GM13976 (cell line): ENCODE results near the gene RASGEF1B.

Experiments used
- DNase-seq: peaks from one replicate; pipeline ENCODE4 v3.0.0; 2012; ENCODE audit warnings: low spot score
- in situ Hi-C: fragments of 300-500 bp; cut with MboI; formaldehyde crosslinking; loops from one replicate; pipeline ENCODE4 v1.12.0; 2022; ENCODE audit warnings: low sequenced_read_pairs, mixed read lengths, inconsistent platforms; ENCODE audit not compliant: unreplicated experiment
- TF ChIP-seq, protein P1 (sequence below): IDR thresholded peaks from 2 replicates; pipeline ENCODE4 v1.5.1; 2012; ENCODE audit warnings: borderline replicate concordance, mild to moderate bottlenecking; ENCODE audit not compliant: insufficient read depth; ENCODE audit errors: extremely low read depth, missing control alignments, control extremely low read depth

Gene RASGEF1B

DNA sequence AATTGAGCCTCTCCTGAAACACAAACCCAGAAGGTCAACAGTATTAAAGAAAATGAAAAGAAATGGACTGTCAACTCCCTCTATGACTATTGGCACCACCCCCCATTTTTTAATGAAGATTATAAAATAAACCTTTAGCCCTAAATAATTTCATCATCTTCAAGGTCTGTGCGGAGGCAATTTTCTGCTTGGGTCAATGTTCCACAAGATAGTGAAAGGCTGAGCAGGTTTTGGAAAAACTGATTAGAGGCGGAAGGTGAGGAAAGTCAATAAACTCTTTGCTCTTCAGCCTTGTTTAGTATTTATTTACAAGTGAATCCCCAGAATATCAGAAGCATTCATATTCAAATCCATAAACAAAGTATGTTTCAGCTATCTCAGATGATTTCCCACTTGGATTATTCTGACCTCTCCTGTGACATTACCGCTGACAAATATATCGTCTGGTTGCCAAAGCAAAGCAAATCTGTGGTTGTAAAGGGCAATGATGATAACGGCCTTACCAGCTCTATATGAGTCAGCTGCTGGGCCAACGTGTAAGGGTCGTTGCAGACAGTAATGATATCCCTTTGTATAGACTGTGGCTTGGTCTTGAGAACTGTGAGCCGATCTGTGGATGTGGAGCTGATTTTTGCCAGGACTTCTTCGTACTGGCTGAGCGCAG is 24.0 kb downstream of the RASGEF1B start:
- TF ChIP-seq, protein P1, sequence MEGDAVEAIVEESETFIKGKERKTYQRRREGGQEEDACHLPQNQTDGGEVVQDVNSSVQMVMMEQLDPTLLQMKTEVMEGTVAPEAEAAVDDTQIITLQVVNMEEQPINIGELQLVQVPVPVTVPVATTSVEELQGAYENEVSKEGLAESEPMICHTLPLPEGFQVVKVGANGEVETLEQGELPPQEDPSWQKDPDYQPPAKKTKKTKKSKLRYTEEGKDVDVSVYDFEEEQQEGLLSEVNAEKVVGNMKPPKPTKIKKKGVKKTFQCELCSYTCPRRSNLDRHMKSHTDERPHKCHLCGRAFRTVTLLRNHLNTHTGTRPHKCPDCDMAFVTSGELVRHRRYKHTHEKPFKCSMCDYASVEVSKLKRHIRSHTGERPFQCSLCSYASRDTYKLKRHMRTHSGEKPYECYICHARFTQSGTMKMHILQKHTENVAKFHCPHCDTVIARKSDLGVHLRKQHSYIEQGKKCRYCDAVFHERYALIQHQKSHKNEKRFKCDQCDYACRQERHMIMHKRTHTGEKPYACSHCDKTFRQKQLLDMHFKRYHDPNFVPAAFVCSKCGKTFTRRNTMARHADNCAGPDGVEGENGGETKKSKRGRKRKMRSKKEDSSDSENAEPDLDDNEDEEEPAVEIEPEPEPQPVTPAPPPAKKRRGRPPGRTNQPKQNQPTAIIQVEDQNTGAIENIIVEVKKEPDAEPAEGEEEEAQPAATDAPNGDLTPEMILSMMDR: no peak
- in situ Hi-C loops: no loop called here
- no peak for DNase-seq

DNA sequence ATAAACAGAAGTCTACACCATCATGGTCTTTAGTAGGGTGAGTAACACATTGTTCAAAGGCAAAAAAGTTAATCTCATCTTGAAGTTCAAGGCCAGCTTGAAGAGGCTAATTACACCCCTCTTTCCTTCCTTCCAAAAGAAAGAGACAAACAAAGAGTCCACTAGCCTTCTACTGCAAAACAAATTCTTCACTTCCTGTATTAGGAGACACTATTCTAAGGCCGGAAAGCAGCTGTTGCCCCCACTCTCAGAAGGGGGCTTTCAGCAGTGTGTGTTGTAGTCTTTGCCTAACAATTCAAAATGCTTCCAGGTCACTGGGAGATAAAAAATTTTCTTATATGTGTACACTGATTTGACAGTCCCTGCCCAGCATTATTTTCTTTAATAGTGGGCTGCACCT is 25.1 kb downstream of the RASGEF1B start:
- TF ChIP-seq, protein P1: no peak
- no peak for DNase-seq
- in situ Hi-C loops: no loop called here

DNA sequence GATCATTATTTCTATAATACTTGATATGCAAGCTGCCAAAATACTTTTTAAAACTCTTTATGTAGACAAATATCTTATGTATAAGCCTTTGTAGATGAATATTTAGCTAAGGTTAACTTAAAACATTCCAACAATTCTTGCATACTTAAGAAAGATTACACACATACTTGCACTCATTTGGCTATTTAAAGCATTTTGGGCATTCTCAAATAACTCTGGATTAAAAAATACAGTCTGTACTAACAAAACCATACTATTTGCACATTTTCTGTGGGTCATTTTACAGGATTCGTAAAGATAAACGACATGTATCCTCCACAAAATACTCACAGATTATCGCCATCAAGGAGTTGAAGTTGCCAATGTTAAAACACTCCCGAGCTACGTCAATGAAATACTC is 26.5 kb downstream of the RASGEF1B start:
- TF ChIP-seq, protein P1: no peak
- DNase-seq: no peak
- in situ Hi-C loops: no loop called here

GRCh38 chr4:81442484-81443085 is 29.1 kb downstream of the RASGEF1B start:
- in situ Hi-C loops: no loop called here
- TF ChIP-seq, protein P1: no peak

DNA sequence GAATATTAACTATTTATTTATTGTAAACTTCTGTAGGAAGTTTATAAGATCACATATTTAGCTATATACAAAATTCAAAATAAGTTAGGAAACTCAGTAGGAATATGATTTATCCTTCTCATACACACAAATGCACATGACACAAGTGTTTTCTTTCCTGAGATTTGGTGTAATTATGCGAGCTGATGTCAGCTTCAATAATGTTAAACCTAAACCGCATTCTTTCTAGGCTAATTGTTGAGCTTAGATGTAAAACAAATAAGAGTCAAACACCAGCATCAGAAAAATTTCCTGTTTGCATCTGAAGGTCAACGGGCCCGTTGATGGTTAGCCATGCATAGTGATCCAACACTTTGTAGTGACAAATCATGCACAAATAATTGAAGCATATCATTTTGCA is 30.8 kb downstream of the RASGEF1B start:
- DNase-seq: no peak
- in situ Hi-C loops: no loop called here
- TF ChIP-seq, protein P1: no peak

More at GRCh38 chr4:81442484-81443085, 29.1 kb downstream of the RASGEF1B start:
- DNase-seq: no peak

DNA sequence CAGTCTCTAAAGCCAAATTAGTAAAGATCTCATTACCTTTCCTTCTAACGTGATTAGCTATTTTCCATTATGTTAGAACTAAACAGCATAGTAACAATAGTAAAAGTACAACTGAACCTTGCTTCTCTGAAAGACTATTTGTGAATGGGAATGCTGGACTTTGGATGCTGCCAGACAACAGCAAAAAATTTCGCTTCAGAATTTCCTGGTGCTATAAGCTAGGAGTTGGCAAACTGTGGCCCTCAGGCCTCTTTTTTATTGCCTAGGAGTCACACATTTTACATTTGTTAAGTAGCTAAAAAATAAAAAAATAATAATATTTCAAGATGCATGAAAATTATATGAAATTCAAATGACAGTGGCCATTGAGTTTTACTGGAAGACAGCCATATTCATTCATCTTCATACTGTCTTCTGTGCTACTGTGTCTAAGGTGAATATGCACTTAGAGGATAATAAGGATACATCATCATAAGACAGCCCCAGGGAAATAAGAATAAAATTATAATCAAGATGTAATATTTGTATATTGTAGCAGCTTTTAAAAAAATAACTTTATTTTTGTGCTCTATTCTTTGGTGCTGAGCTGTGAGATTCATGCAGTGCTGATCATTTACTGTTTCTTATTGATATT is 34.6 kb downstream of the RASGEF1B start:
- DNase-seq: no peak
- in situ Hi-C loops: no loop called here
- TF ChIP-seq, protein P1: no peak

DNA sequence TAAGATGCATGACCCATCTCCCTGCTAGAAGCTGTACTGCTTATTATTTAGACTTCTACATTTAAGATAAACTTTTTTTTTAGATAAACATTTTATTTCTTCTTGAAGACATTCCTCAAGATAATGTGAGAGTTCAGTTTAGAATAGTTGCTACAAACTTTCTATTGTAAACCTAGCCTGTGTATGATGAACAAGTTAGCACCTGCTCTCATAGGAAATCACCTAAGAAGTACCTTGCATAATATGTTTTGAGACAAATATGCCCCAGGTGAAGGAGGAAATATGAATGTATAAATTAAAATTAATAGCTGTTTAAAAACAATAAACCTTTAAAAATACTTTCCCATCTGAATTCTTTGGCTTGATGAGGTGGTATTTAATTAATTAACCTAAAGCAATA is 35.6 kb downstream of the RASGEF1B start:
- in situ Hi-C loops: no loop called here
- TF ChIP-seq, protein P1: no peak
- DNase-seq: no peak
